GM12801 (cell line): ENCODE measurements around the gene HTR3B.

Experiments used
- TF ChIP-seq, protein P1 (sequence below): IDR thresholded peaks from one replicate; pipeline ENCODE4 v1.5.1; 2011; ENCODE audit warnings: control low read depth; ENCODE audit not compliant: insufficient read length; ENCODE audit errors: extremely low read depth

Gene HTR3B

DNA sequence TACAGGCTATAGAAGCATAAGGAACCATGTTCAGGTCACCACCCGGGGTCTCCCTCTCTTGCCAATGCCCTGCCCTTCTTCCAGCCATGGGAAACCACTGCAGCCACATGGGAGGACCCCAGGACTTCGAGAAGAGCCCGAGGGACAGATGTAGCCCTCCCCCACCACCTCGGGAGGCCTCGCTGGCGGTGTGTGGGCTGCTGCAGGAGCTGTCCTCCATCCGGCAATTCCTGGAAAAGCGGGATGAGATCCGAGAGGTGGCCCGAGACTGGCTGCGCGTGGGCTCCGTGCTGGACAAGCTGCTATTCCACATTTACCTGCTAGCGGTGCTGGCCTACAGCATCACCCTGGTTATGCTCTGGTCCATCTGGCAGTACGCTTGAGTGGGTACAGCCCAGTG, 84.8 kb downstream of the HTR3B start:
- TF ChIP-seq, protein P1, sequence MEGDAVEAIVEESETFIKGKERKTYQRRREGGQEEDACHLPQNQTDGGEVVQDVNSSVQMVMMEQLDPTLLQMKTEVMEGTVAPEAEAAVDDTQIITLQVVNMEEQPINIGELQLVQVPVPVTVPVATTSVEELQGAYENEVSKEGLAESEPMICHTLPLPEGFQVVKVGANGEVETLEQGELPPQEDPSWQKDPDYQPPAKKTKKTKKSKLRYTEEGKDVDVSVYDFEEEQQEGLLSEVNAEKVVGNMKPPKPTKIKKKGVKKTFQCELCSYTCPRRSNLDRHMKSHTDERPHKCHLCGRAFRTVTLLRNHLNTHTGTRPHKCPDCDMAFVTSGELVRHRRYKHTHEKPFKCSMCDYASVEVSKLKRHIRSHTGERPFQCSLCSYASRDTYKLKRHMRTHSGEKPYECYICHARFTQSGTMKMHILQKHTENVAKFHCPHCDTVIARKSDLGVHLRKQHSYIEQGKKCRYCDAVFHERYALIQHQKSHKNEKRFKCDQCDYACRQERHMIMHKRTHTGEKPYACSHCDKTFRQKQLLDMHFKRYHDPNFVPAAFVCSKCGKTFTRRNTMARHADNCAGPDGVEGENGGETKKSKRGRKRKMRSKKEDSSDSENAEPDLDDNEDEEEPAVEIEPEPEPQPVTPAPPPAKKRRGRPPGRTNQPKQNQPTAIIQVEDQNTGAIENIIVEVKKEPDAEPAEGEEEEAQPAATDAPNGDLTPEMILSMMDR = no peak

DNA sequence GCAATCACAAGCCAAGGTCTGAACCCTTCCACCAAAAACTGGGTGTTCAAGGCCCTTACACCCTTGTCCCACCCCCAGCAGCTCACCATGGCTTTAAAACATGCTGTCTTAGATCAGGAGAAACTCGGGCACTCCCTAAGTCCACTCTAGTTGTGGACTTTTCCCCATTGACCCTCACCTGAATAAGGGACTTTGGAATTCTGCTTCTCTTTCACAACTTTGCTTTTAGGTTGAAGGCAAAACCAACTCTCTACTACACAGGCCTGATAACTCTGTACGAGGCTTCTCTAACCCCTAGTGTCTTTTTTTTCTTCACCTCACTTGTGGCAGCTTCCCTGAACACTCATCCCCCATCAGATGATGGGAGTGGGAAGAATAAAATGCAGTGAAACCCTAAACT, 85.3 kb downstream of the HTR3B start:
- TF ChIP-seq, protein P1 = no peak

DNA sequence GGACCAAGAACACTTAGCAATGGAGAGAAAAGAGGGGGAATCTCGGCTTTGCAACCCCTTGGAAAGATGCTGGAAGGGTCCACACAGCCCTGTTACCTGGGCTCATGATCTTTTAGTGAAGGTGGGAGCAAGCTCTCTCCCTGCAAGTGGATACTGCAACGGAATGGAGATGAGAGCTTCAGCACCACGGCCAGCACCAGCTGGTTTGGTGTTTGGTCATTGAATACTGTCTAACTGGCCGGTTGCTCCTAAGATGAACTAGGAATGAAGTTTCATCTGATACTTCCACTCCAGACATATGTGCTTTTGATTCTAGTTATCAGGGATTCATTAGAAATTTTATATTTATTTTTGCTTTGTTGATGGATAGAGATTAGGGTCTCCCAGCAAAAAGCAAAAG, 86.6 kb downstream of the HTR3B start:
- TF ChIP-seq, protein P1 = no peak

DNA sequence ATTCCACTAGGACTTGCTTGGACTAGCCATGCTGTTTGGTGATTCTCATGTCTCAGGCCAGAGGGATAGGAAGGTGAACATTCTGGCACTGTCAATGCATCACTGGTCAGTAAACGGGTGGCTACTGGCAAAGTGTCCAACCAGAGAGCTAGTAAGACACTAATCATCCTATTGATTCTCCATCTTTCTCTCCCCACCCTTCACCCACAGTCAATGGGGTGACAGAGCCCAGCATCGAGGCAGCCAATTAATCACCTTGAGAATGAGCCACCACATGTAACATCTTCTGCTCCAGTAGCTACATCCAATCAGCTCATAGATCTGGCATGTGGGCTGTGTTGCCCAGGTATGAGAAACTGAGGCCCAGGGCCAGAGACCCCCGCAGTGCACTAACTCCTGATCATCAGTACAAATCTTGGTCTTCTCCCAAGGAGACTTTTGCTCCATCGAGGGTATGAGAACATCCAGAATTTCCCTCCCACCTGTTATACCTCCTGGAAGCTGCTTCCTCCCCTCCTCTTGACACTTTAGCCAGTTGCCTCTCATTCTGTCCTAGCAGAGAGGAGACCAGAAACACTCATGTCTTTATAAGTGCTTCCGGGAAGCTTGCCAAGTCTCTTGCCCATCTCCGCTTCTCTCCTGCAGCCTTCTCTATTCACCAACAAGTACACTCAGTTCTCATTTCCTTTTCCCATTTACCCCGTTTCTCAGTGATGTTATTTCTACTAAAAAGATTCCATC, 87.3 kb downstream of the HTR3B start:
- TF ChIP-seq, protein P1 = no peak

DNA sequence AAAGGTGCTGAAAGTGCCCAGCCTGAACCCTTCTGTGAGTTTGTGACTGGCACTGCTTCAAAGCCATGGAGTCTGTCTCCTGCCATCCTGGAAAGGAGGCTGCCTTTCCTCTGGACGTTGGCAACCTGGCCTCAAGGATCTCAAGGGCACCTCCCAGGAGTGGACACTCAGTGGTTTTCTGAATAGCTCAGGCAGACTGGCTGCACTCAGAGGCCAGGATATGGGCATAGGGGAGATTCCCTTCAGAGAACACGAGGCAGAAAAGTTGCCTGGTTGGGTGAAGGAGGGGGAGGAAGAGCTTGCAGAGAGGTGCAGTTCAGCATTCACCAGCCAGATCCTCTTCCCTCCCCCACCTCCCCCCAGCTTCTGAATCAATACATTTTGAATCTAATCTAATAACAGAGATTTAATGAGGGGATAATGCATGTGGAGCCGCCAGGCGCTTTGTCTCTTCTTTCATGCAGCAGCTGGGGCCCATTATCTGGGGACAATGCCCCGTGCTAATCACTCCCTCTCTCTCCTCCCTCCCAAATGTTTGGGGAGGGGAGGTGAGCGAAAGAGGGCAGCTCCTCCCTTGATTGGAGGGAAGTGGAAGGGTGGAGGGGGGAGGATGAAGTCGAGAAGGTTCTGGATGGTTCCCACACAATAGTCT, 88.0 kb downstream of the HTR3B start:
- TF ChIP-seq, protein P1 = no peak

DNA sequence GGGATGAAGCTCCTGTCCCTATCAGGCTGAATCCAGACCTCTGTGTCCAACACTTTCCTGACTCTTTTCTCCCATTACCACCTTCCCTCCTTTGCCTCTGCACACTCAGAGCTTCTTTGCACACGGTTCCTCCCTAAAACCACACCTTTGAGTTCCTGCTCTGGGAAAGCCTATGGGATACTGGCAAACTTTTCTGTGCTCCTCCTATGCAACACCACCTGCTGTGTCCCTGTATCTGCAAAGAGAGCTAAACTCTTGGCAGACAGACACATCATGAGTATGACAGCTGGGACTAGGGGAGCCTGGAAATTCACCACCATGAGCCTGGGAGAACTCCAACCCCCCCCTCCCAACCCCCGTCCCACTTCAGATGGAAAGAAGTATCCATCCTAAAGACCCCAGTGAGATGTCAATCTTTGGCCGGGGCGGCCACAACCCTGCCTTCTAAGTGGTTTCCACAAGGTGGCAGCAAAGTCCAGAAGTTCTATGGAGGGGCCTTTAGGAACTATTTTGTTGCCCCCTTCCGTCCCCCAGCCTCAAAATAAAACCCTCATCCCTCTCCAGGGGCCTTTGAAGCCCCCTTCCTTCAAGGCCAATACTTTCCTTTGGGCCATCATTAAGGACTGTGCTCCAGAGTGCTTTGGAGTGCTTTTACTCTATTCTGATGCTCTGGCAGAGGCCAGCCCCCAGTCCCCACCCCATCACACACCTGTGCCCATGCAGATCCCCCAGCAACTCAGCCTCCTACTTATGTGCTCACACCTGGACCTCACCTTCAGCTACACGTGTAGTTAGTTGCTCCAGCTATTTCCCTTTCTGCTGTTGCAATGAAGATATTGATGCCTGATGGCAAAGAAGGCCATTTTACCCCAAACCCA, 89.7 kb downstream of the HTR3B start:
- TF ChIP-seq, protein P1 = no peak
